GM12878 (cell line): ENCODE data around the gene NEK7. TPM values are rescaled to one million over a fixed set of nuclear protein-coding genes. Genes with fewer than 3 reads are reported as not detected.

Experiments
- CUX1 ChIP-seq: IDR thresholded peaks from 2 replicates; pipeline ENCODE4 v1.6.1; 2012; ENCODE audit warnings: improper control_type of control experiment, low read depth, low read length; ENCODE audit not compliant: insufficient replicate concordance
- HDAC2 ChIP-seq: fragments of 200-600 bp; sonication (generic); IDR thresholded peaks from 2 replicates; pipeline ENCODE4 v1.6.1; 2017
- KAT2A ChIP-seq: conservative IDR thresholded peaks from 2 replicates; pipeline ENCODE4 v1.6.1; 2011; ENCODE audit warnings: low read depth, low read length; ENCODE audit not compliant: control insufficient read depth
- MYC ChIP-seq: IDR thresholded peaks from 2 replicates; pipeline ENCODE4 v1.6.1; 2011; ENCODE audit warnings: mild to moderate bottlenecking, low read length, moderate library complexity, inconsistent platforms; ENCODE audit not compliant: insufficient read depth, insufficient replicate concordance, insufficient read length, severe bottlenecking
- PRDM15 ChIP-seq: fragments of 450-650 bp; formaldehyde crosslinking; IDR thresholded peaks from 2 replicates; pipeline ENCODE4 v1.4.0; 2020; ENCODE audit warnings: mild to moderate bottlenecking, moderate library complexity
- REST ChIP-seq: IDR thresholded peaks from 2 replicates; pipeline ENCODE4 v1.6.1; 2012; ENCODE audit warnings: mild to moderate bottlenecking, low read depth, low read length
- SMAD1 ChIP-seq: fragments of 450-650 bp; IDR thresholded peaks from 2 replicates; pipeline ENCODE4 v1.6.1; 2018; ENCODE audit warnings: mild to moderate bottlenecking, low read depth; ENCODE audit not compliant: partially characterized antibody
- SMAD5 ChIP-seq: IDR thresholded peaks from 2 replicates; pipeline ENCODE4 v1.6.1; 2016; ENCODE audit warnings: antibody characterized with exemption, low read depth
- ZNF384 ChIP-seq: IDR thresholded peaks from 2 replicates; pipeline ENCODE4 v1.6.1; 2012; ENCODE audit warnings: low read depth, mild to moderate bottlenecking, low read length, improper control_type of control experiment, borderline replicate concordance
- polyA plus RNA-seq, 11 experiments: library from polyadenylated mRNA; depleted of rRNA in 4 of 11; unstranded in 6 of 11; stranded (reverse) in 5 of 11; fragments of >200 nt; fragmentation: Nextera tagmentation in 4 of 11; fragmentation: Illumina TruSeq in 1 of 11; extraction: Ambion mirVana in 4 of 11; extraction: Trizol in 1 of 11; gene quantifications; 1 replicate in 1 of 11; 2 replicates in 10 of 11; pipeline versions ENCODE4 v1.2.1 to v1.2.3, GENCODE V29; 2011 to 2016; ENCODE audit warnings: inconsistent platforms in 2 of 11, missing spikeins in 2 of 11, low read depth in 1 of 11
- total RNA-seq, 4 experiments: library from RNA; depleted of rRNA in 3 of 4; stranded (reverse); fragments of >200 nt in 3 of 4; fragmentation: Illumina TruSeq in 1 of 4; extraction: Trizol in 1 of 4; gene quantifications; 2 replicates each; pipeline versions ENCODE4 v1.2.1 to v1.2.3, GENCODE V29; 2013 to 2021
- TF ChIP-seq, protein P1 (sequence below): fragments of 450-650 bp; IDR thresholded peaks from 2 replicates; pipeline ENCODE4 v1.6.1; 2017; ENCODE audit warnings: mild to moderate bottlenecking, moderate library complexity

NEK7 gene
- total and polyA plus RNA-seq, 10 of the 15 experiments (the other 5 are each of a cell fraction or from before 2014, with no cell fraction given) = 9.4 to 77.7 (median 24.0) TPM

DNA sequence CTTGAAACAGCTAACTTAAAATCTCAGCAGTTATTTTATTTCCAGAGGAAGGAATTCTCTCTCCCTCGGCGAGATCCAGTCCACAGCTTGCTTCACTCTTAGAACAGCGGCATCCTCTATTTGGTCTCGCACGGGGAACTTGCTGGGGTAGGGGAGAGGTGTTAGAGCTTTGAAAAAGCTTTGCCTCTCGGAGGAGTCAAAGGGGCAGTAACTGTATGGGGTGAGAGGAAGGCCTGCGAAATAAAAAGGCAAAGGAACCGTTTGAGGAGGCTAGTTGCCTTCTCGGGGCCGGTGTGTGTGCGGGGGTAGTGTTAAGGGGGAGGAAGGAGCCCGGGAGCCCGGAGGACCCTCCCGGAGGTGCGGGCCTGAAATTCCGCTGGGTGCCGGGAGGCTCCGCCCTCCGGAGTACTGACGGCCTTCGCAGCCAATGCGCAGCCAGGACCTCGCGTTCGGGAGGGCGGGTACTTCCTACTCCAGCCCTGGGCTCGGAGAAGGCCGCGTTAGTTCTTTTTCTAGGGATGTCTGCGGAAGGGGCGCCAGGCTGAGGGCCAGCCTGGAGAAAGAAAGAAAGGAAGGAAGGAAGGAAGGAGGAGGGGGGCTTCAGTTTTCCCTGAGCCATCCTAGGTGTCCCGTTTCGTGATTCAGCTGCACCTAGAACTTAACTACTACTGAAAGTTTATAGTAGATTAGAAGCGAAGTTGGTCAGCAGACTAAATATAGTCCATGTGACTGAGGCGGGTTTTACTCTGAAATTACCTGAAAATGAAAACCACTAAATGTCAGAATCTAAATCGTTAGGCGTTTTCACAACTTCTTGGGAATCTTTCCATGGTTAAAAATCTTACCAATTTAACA lies 2.2 kb downstream of the NEK7 start (continued):
- no peak for TF ChIP-seq PRDM15 (CRISPR knock-in tag)
- TF ChIP-seq SMAD5 = peak; percentile 86
- TF ChIP-seq MYC = no peak
- TF ChIP-seq HDAC2 = no peak
- no peak for TF ChIP-seq KAT2A
- no peak for TF ChIP-seq REST
- TF ChIP-seq, protein P1, sequence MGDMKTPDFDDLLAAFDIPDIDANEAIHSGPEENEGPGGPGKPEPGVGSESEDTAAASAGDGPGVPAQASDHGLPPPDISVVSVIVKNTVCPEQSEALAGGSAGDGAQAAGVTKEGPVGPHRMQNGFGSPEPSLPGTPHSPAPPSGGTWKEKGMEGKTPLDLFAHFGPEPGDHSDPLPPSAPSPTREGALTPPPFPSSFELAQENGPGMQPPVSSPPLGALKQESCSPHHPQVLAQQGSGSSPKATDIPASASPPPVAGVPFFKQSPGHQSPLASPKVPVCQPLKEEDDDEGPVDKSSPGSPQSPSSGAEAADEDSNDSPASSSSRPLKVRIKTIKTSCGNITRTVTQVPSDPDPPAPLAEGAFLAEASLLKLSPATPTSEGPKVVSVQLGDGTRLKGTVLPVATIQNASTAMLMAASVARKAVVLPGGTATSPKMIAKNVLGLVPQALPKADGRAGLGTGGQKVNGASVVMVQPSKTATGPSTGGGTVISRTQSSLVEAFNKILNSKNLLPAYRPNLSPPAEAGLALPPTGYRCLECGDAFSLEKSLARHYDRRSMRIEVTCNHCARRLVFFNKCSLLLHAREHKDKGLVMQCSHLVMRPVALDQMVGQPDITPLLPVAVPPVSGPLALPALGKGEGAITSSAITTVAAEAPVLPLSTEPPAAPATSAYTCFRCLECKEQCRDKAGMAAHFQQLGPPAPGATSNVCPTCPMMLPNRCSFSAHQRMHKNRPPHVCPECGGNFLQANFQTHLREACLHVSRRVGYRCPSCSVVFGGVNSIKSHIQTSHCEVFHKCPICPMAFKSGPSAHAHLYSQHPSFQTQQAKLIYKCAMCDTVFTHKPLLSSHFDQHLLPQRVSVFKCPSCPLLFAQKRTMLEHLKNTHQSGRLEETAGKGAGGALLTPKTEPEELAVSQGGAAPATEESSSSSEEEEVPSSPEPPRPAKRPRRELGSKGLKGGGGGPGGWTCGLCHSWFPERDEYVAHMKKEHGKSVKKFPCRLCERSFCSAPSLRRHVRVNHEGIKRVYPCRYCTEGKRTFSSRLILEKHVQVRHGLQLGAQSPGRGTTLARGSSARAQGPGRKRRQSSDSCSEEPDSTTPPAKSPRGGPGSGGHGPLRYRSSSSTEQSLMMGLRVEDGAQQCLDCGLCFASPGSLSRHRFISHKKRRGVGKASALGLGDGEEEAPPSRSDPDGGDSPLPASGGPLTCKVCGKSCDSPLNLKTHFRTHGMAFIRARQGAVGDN = no peak
- no peak for TF ChIP-seq ZNF384
- TF ChIP-seq SMAD1 = no peak
- TF ChIP-seq CUX1 = no peak
